HG03520 (cell line): ENCODE results near the gene SNRNP25.

ENCODE experiments used
- ATAC-seq: cut with Tn5 transposase; IDR thresholded peaks from one replicate; pipeline ENCODE4 v1.9.1; 2021; ENCODE audit warnings: mild to moderate bottlenecking, moderate library complexity; ENCODE audit not compliant: unreplicated experiment

The SNRNP25 gene

GRCh38 chr16:100989-101388 is 47.4 kb downstream of the SNRNP25 start:
- no peak for ATAC-seq

- no peak for ATAC-seq
These were observed 48.0 kb downstream of the SNRNP25 start for GRCh38 chr16:101586-101985.

- no peak for ATAC-seq
These were observed 48.6 kb downstream of the SNRNP25 start for GRCh38 chr16:102060-102855.

GRCh38 chr16:104355-104754 is 50.7 kb downstream of the SNRNP25 start:
- no peak for ATAC-seq

- no peak for ATAC-seq
These were observed 51.3 kb downstream of the SNRNP25 start for GRCh38 chr16:104928-105327.

- ATAC-seq: no peak
These were observed 51.9 kb downstream of the SNRNP25 start for GRCh38 chr16:105521-105920.

GRCh38 chr16:106623-107324 is 53.1 kb downstream of the SNRNP25 start:
- ATAC-seq: no peak
